Measurements from ENCODE around the gene UBAC1.
"Not testable (repeated sequence)": the region's sequence is repeated elsewhere in the genome, so short reads cannot be mapped to it uniquely, and the experiment has no call there.

The UBAC1 gene

DNA sequence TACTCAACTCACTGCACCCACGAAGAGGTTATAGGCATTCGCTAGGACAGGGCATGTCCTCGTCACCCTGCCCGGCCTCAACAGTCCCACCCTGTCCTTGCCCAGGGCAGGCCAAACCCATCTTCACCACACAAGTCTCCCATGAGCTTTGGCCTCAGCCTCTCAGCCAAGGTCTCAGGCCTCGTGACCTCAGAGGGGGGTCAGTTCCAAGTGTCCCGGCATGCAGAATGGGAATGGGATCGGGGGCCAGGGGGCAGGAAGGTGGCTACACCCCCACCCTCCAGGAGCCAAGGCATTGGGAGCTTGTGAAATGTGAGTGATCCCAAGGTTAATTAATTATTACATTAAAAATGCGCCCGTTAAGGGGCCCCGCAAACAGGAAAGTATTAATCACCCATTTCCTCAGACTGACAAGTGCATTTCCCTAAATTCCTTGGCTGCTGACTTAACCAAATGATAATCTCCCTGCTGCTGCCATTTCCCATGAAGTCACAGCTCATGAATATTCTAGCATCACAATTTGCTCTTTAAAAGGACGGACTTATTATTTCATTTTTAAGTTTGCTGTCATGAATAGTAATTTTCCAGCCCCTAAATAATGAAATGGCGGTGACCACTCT lies 8.0 kb upstream of the UBAC1 start:
- no peaks in the 10 kb centered on the region for H4K20me1 ChIP-seq (ENCODE audit: insufficient read depth, low read length, poor library complexity, severe bottlenecking)
- H3F3A ChIP-seq (ENCODE audit: low read depth), result no peaks in the 10 kb centered on the region
- no peak for TF ChIP-seq CTCF (conservative IDR thresholded peaks at IDR 0.05; ENCODE audit: low read length)
- no peak for TF ChIP-seq EZH2phosphoT487 (IDR thresholded peaks at IDR 0.05; ENCODE audit: borderline replicate concordance)
- H3K4me3 ChIP-seq (ENCODE audit: low read length, poor library complexity, severe bottlenecking), result no peak overlapping the region
- H3K4me1 ChIP-seq (ENCODE audit: insufficient read depth, low read length, poor library complexity, severe bottlenecking), result peaks cover 17% of the 10 kb centered on the region
- no peaks in the 10 kb centered on the region for H3K36me3 ChIP-seq (ENCODE audit: insufficient read depth, low read length)
- H3K79me2 ChIP-seq (ENCODE audit: insufficient read depth, low read length), result no peaks in the 10 kb centered on the region
- H3K9me2 ChIP-seq (replicated peaks; ENCODE audit: low read depth, low read length), result no peaks in the 10 kb centered on the region
- H3K27me3 ChIP-seq (ENCODE audit: insufficient read depth, low read length, poor library complexity, severe bottlenecking), result no peaks in the 10 kb centered on the region
- H3K9me3 ChIP-seq (ENCODE audit: insufficient read depth, low read depth, low read length), result no peaks in the 10 kb centered on the region
- H3K4me2 ChIP-seq (ENCODE audit: low read depth, low read length, poor library complexity, severe bottlenecking), result no peak overlapping the region
- no peak overlapping the region for H3K9ac ChIP-seq (ENCODE audit: low read depth, low read length, poor library complexity, severe bottlenecking)
- H2AFZ ChIP-seq (ENCODE audit: low read length), result no peak overlapping the region

DNA sequence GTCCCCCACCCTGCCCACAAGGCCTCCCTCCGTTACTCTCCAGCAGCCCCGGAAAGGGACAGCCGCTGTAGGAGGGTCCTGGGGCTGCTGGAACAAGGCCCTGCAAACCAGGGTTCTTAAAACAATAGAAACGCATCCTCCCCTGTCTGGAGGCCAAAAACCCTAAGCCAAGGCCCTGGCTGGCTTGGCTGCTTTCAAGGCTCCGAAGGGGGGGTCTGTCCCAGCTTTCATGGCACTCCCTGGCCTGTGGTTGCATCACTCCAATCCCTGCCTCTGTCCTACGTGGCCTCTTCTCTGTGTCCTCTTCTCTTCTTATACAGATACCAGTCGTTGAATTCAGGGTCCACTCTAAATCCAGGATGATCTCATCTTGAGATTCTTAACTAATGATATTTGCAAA lies 7.4 kb upstream of the UBAC1 start:
- H3K4me1 ChIP-seq (ENCODE audit: insufficient read depth, low read length, poor library complexity, severe bottlenecking), result peaks cover 12% of the 10 kb centered on the region
- H3K9me2 ChIP-seq (replicated peaks; ENCODE audit: low read depth, low read length), result no peaks in the 10 kb centered on the region
- TF ChIP-seq EZH2phosphoT487 (IDR thresholded peaks at IDR 0.05; ENCODE audit: borderline replicate concordance) (no peak), CTCF (conservative IDR thresholded peaks at IDR 0.05; ENCODE audit: low read length) (no peak)
- H3F3A ChIP-seq (ENCODE audit: low read depth), result no peaks in the 10 kb centered on the region
- H2AFZ ChIP-seq (ENCODE audit: low read length), result no peak overlapping the region
- no peak overlapping the region for H3K9ac ChIP-seq (ENCODE audit: low read depth, low read length, poor library complexity, severe bottlenecking)
- no peaks in the 10 kb centered on the region for H3K79me2 ChIP-seq (ENCODE audit: insufficient read depth, low read length)
- no peaks in the 10 kb centered on the region for H3K36me3 ChIP-seq (ENCODE audit: insufficient read depth, low read length)
- H3K27me3 ChIP-seq (ENCODE audit: insufficient read depth, low read length, poor library complexity, severe bottlenecking), result no peaks in the 10 kb centered on the region
- H3K4me3 ChIP-seq (ENCODE audit: low read length, poor library complexity, severe bottlenecking), result no peak overlapping the region
- H3K4me2 ChIP-seq (ENCODE audit: low read depth, low read length, poor library complexity, severe bottlenecking), result no peak overlapping the region
- H3K9me3 ChIP-seq (ENCODE audit: insufficient read depth, low read depth, low read length), result no peaks in the 10 kb centered on the region
- no peaks in the 10 kb centered on the region for H4K20me1 ChIP-seq (ENCODE audit: insufficient read depth, low read length, poor library complexity, severe bottlenecking)

GRCh38 chr9:135968083-135968476 lies 6.9 kb upstream of the UBAC1 start:
- Histone ChIP-seq H3K9me2 (replicated peaks; ENCODE audit: low read depth, low read length) (no peaks in the 10 kb centered on the region), H3K9ac (ENCODE audit: low read depth, low read length, poor library complexity, severe bottlenecking) (no peak overlapping the region), H3K4me3 (ENCODE audit: low read length, poor library complexity, severe bottlenecking) (no peak overlapping the region), H3K9me3 (ENCODE audit: insufficient read depth, low read depth, low read length) (no peaks in the 10 kb centered on the region), H3K36me3 (ENCODE audit: insufficient read depth, low read length) (no peaks in the 10 kb centered on the region), H3F3A (ENCODE audit: low read depth) (no peaks in the 10 kb centered on the region), H3K79me2 (ENCODE audit: insufficient read depth, low read length) (no peaks in the 10 kb centered on the region), H3K4me1 (ENCODE audit: insufficient read depth, low read length, poor library complexity, severe bottlenecking) (peaks cover 7% of the 10 kb centered on the region), H3K27me3 (ENCODE audit: insufficient read depth, low read length, poor library complexity, severe bottlenecking) (no peaks in the 10 kb centered on the region), H4K20me1 (ENCODE audit: insufficient read depth, low read length, poor library complexity, severe bottlenecking) (no peaks in the 10 kb centered on the region), H3K4me2 (ENCODE audit: low read depth, low read length, poor library complexity, severe bottlenecking) (no peak overlapping the region), H2AFZ (ENCODE audit: low read length) (no peak overlapping the region)
- TF ChIP-seq CTCF (conservative IDR thresholded peaks at IDR 0.05; ENCODE audit: low read length) (no peak), EZH2phosphoT487 (IDR thresholded peaks at IDR 0.05; ENCODE audit: borderline replicate concordance) (no peak)

DNA sequence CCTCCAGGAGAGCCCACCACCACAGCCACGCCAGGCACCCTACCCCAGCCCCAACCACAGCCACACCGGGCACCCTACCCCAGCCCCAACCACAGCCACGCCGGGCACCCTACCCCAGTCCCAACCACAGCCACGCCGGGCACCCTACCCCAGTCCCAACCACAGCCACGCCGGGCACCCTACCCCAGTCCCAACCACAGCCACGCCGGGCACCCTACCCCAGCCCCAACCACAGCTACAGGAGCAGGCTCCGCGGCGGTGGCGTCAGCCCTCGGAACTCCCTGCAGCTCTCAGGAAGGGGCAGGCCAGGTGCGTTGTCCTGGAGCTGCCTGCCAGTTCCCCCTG lies 5.7 kb upstream of the UBAC1 start:
- not testable (repeated sequence) for H3K79me2 ChIP-seq (ENCODE audit: insufficient read depth, low read length); H3K36me3 ChIP-seq (ENCODE audit: insufficient read depth, low read length); H3K9me2 ChIP-seq (replicated peaks; ENCODE audit: low read depth, low read length); H3K4me2 ChIP-seq (ENCODE audit: low read depth, low read length, poor library complexity, severe bottlenecking); H3K9me3 ChIP-seq (ENCODE audit: insufficient read depth, low read depth, low read length); H2AFZ ChIP-seq (ENCODE audit: low read length); H3K9ac ChIP-seq (ENCODE audit: low read depth, low read length, poor library complexity, severe bottlenecking); H3F3A ChIP-seq (ENCODE audit: low read depth); H3K4me3 ChIP-seq (ENCODE audit: low read length, poor library complexity, severe bottlenecking); H4K20me1 ChIP-seq (ENCODE audit: insufficient read depth, low read length, poor library complexity, severe bottlenecking); H3K27me3 ChIP-seq (ENCODE audit: insufficient read depth, low read length, poor library complexity, severe bottlenecking)
- H3K4me1 ChIP-seq (ENCODE audit: insufficient read depth, low read length, poor library complexity, severe bottlenecking), result peaks cover 14% of the 10 kb centered on the region

All from Loucy (cell line).